Measurements from ENCODE around the gene UQCR11.
A peak's percentile ranks its signal among the peaks of the same experiment; 100 is the strongest.

UQCR11 gene

DNA sequence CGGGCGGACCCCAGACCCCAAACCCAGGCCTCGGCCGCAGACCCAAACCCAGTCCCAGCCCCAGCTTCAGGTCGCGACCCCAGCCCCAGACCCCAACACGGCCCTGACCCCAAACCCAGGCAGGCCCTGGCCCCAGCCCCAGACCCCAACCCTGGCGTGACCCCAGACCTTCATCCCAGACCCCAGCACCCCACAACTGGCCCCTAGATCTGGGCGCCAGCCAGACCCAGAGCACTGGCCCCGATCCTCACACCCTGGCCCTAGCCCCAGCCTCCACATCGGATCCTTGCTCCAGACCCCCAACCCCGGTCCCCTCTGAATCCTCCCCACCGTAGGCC lies 20.1 kb downstream of the UQCR11 start:
- no peak for DNase-seq

DNA sequence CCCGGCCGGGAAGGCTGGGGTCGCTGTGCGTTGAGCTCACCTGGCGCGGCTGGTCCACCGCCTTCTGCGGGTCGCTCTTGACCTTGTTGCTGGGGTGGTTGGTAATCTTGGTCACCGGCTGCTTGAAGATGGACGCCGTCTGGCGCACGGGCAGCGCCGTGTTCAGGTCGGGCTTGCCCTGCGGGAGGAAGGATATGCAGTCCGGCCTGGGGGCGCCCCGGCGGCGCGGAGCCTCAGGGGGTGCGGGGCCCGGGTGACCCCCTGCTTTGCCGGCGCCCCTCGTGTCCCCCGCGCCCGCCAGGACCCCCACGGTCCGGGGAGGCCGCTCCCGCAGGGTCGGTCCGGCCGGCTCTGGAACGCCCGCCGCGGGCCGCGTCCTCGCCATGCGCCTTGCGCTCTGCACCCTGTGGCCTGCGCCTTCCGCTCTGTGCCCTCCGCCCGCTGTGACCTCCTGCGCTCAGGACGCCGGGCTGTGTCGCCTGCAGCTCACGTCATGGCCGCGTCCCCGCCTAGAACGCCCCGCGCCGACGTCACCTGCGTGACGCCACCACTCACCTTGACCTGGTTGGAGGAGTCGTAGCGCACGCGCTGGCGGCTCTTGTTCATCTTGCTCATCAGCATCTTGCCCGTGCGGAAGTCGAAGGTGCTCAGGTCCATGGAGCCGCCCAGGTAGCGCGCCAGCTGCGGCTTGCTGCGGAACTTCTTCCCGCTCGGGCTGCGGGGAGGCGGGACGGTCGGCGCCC lies 20.6 kb downstream of the UQCR11 start:
- DNase-seq, result no peak

DNA sequence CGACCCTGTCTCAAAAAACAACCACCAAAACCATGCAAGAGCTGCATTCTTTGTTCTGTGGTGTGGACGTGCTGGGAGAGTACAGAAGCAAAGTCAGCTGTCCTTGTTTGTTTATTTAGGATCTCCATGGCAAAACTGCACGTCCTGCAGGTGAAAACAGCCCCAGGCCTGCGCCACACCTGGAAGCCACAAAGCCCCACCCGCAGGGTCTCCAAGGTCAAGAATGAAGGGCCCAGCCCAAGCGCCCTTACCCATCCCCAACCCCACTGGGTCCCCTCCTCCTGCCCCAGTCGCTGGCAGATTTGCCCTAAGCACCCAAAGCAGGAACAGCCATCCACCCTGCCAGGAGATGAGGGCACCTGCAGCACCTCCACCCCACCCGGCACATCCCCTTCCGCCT lies 23.1 kb downstream of the UQCR11 start:
- DNase-seq, result peak; percentile 26

DNA sequence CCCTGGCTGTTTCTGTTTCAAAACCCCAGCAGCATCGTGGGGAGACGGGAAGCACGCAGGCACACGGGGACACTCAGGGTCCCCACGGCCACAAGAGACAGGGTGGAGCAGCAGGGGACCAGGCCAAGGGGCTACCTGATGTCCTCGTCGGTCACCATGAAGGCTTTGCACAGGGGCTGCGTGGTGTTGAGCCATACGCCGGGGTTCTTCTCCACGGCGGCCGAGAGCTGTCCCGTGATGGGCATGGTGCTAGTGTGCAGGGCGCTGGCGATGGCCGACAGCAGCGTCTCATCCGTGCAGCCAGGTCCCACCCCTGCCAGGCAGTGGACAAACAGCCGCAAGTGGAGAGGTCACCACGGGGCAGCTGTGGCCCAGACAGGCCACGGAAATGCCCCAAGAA lies 24.3 kb downstream of the UQCR11 start:
- no peak for DNase-seq

DNA sequence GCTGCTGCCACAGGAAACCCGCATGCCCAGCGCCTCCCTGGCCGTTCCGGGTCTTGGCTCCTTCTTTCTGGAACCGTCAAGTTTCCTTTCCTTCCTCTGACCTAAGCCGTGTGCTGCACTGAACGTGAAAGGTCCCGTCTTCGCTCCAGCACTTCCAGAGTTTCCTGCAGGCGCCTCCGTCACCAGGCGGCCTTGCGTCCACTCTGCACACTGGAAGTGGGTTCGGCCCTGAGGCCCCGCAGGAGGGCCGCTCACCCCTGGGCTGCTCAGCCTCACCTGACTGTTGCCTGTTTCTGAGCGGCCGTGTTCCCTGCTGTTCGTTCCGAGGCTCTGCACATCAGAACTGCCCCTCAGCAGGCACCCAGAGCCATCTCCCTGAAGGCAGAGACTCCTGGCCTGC lies 24.9 kb downstream of the UQCR11 start:
- DNase-seq, result no peak

DNA sequence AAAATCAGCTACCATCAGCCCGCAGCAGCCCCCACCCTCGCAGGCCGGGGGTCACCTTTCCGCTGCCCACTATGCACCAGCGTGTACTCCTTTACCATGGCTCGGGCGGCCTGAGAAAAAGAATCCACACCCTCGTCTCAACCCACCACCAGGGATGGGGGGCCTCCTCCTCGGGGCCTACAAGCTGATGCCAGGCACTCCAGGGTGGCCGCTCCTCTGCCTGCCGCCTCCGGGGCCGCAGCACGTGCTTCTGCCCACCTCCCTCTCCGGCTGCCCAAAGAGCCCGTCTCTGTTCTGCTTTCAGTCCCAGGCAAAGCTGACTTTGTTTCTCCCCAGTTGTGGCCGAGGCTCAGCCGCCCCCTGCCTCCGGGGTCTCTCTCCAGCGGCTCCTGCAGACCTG lies 26.0 kb downstream of the UQCR11 start:
- DNase-seq, result no peak

DNA sequence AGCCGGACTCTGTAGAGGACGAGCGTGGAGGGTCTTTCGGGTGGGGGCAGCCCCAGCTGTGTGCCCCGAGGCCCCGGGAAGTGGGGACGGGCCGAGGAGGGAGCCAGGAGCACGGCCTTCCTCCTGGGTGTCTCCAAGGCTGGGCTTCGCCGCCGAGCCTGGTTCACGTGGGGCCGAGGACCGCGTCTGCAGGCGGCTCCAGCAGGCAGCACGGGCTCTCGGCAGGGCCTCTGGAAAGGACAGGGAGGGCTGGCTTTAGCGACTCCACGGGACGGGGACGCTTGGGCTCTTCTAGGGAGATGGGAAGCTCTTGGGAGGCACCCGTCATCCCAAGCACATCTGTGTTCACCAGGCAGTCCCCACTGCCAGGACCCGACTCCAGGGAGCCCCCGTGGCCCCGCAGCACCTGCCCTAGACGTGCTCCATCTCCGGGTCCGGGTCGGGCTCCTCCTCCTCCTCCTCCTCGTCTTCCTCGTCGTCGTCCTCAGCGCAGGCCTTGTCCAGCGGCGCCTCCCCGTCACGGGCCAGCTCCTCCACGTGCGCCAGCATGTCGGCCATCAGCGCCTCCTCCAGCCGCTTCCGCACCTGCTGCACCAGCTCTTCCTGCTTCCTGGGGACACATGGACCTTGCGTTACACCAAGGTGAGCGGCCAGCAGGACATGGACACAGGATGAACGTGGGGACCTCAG lies 27.2 kb downstream of the UQCR11 start:
- DNase-seq, result no peak

DNA sequence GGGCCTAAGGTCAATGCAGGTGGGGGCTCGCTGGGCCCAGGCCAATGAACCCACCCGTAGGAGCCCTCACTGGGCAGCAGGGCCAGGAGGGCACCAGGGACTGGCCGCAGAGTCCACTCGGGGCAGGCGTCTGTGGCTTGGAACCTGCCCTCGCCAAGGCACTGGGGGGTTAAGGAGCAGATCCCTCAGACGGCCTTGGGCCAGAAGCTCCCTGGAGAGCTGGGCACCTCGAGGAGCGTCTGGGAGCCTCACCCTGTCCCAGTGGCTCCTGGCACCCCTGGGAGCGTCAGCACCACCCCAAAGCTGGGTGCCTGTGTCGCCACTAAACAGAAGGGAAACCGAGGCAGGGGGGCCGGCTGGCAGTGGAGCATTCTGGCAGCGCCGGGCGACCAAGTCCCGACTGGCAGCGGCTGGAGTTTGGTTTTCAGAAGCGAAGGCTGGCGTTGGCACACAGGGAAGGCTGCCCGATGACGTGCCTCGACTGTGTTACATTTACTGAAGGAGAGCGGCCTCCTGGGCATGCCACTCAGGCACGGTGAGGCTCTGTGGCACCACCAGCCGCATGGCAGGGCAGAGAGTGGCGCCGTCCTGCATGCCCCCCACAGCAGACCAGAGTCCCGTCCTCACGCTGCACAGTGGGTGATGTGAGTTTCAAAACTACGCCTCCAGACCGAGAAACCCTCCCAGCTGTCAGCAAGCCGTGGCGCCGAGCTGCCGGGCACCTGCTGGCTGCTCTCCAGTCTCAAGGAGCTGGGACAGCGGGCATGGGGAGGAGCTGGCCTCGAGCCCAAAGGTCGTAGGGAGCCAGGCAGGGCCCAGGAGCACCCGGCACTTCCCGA lies 28.0 kb downstream of the UQCR11 start:
- DNase-seq, result no peak

DNA sequence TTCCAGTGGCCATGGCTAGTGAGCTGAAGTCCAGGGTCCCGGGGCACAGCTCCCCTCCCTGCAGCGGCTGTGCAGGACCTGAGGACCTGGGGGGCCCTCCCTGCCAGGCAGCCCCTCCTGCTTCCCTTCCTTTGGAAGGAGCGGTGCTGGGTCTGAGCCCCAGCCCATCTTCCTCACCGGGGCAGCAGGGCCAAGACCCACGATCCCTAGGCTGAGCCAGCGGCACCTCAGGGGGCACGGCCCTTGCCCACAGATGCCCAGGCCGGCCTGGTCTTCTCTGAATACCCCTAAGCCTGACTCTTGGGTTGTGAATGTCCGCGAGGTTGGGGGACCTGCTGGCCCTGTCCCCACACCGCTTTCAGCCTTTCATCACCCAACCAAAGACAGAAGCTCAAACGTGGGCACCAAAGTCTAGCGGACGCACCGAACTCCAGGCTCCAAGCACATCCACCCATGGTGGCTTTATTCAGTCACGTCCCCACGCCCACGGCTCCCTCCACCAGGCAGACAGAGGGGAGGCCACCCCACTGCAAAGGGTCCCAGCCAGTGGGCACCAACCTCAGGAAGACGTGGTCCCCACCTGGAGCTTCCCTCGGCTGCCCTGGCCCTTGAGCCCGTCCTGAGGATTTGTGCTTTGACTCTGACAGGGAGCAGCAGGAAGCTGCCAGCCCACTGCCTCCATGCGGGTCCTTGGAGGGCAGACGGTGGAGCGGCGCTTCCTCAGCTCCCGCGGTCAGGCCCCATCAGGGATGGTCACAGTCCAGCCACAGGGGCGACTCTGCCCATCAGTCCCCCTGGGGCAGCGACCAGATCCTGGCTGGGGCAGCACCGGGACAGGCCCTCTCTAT lies 28.8 kb downstream of the UQCR11 start:
- DNase-seq, result no peak

DNA sequence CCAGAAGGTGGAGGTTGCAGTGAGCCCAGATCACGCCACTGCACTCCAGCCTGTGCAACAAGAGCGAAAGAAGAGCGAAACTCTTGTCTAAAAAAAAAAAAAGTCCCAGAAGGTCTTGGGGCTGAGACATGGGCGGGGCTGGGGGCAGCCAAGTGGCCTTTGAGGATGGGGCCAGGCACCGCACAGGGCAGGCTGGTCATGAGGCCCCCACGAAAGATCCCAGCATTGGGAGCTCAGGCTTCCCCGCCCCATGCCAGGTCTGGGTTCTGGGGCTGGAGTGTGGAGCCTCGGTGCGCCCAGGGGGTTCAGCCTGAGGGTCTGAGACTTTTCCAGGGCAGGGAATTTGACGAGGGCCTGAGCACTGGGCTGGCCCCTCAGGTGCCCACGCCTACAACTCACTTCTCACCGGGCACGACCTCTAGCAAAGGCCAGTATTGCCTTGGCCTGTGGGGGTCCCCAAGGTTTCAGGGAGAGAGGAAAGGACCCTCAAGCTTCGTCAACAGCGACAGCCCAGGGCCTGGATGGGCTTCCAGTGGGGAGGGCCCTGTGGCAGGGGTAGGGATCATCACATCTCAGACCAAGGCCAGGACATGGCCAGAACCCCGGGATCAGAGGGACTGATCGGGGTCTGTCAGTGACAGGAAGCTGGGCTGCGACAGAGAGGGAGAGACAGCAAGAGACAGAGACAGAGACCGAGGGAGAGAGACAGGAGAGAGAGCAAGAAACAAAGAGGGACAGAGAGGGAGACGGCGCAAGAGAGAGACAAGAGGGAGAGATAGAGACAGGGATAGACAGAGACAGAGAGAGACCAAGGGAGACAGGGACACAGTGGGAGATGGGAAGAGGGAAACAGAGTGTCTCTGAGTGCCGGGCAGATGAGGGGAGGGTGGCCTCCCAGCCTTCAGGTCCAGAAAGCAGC lies 29.7 kb downstream of the UQCR11 start:
- DNase-seq, result no peak

DNA sequence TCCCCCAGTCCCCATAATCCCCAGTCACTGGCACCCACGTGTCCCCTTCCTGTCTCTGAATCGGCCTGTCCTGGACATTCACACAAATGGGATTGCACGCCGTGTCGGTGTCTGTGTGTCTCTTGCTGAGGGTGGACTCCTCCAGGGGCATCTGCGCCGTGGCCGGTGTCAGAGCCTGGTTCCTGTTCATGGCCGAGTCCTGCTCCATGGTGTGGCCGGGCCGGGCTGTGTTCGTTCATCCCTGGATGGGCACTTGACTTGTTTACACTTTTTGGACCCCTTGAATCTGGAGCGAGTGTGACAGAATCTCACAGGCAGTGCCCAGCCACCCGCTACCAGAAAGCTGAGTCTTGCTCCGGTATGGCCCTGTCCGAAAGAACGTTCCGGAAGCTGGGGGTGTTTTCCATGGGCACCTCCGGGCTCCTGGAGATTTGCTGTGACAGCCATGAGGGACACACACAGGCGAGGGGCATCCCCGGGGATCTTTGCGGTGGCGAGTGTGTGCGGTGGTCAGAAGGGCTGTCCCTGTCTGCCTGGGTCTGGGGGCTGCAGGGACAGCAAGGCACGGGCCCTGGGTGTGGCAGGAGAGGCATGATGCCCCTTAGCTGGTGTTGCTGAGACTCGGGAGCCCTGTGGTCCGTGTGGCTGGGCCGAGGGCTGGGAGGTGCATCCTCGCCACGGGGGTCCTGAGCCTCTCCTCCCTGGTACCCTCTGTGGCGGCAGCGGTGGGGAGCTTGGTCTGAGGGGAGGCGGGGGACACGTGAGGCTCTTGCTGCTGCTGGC lies 30.7 kb downstream of the UQCR11 start:
- no peak for DNase-seq

DNA sequence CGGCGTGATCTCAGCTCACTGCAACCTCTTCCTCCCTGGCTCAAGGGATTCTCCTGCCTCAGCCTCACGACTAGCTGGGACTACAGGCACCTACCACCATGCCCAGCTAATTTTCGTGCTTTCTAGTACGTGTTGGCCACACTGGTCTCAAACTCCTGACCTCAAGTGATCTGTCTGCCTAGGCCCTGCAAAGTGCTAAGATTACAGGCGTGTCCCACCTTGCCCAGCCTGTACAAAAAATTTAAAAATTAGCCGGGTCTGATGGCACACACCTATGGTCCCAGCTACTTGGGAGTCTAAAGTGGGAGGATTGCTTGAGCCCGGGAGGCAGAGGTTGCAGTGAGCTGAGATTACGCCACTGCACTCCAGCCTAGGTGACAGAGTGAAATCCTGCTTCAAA lies 32.5 kb downstream of the UQCR11 start:
- no peak for DNase-seq

DNA sequence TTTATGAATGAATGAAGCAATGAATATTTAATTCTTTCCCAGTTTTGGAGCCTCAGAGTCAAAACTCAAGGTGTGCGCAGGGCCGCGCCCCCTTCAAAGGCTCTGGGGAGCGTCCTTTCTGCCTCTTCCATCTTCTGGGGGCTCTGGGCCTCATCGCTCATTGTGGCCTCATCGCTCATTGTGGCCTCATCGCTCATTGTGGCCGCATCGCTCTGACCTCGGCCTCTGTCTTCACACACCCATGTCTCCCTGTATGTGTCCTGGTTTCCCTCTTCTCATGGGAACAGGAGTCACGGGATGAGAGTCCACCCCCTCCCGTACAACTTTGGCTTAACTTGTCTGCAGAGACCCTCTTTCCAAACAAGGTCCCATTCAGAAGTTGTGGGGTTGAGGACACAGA lies 33.9 kb downstream of the UQCR11 start:
- DNase-seq, result no peak

DNA sequence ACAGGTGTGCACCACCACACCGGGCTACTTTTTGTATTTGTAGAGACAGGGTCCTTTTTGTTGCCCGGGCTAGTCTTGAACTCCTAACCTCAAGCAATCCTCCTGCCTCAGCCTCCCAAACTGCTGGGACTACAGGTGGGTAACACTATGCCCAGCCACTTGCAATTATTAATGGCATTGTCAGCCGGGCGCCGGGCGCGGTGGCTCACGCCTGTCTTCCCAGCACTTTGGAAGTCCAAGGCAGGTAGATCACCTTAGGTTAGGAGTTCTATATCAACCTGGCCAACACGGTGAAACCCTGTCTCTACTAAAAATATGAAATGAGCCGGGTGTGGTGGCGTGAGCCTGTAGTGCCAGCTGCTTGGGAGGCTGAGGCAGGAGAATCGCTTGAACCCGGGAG lies 34.4 kb downstream of the UQCR11 start:
- DNase-seq, result no peak

DNA sequence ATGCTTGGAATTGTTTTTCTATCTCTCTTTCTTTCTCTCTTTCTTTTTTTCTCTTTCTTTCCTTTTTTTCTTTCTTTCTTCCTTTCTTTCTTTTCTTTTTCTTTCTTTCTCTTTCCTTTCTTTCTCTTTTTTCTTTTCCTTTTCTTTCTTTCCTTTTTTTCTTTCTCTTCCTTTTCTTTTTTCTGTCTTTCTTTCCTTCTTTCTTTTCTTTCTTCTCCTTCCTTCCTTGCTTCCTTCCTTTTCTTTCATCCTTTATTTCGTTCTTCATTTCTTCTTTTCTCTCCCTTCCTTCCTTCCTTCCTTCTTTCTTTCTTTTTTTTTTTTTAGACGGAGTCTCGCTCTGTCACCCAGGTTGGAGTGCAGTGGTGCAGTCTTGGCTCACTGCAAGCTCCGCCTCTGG lies 35.3 kb downstream of the UQCR11 start:
- no peak for DNase-seq

DNA sequence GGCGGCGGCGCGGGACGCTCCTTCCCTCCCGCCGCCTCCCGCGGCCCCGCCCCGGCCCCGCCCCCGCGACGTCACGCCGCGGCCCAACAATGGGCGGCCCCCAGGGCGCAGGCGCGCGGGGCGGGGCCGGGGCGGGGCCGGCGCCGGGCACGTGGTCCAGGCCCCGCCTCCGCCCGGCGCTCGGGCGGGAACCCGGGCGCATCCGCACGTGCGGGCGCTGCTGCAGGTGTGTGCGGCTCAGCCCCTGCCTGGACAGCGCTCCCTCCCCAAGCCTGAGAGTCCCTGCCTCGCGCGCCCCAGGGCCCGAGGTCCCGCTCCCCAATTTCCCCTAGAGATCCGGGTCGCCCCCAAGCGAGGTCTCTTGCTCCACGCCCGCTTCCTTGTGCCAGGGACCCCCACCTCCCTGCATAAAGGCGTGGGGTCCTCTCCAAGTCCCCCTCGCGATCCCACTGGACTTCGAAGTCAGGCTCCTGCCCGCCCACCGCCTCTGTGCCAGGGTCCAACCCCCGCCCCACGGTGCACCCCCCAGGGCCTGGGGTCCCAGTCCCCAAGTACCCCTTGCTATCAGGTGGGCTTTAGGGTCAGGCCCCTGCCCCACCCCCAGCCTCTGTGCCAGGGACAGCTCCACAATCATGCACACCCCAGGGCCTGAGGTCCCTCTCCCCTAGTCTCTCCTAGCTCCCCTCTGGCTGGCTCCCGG lies 36.8 kb downstream of the UQCR11 start, which contains the start of gene MEX3D:
Gene MEX3D (minus strand): TSS at position 6 of the 700 bp plus-strand sequence. CDS start 267 bp downstream, outside the sequence.
- DNase-seq, result peak; percentile 12

DNA sequence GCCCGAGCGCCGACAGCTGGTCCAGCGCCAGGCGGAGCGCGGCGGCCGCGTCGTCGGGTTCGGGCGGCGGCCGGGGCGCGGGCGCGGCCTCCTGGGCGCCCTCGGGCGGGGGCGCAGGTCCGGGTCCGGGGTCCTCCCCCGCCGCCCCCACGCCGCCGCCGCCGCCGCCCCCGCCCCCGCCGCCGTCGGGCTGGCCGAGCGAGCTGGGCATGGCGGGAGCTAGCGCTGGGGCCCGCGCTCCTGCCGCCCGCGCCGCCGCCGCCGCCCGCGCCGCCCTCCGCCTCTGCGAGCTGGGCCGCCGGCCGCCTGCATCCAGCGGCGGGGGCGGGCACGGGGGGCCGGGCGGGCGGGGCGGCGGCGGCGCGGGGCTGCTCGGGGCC lies 37.4 kb downstream of the UQCR11 start:
- DNase-seq, result no peak

DNA sequence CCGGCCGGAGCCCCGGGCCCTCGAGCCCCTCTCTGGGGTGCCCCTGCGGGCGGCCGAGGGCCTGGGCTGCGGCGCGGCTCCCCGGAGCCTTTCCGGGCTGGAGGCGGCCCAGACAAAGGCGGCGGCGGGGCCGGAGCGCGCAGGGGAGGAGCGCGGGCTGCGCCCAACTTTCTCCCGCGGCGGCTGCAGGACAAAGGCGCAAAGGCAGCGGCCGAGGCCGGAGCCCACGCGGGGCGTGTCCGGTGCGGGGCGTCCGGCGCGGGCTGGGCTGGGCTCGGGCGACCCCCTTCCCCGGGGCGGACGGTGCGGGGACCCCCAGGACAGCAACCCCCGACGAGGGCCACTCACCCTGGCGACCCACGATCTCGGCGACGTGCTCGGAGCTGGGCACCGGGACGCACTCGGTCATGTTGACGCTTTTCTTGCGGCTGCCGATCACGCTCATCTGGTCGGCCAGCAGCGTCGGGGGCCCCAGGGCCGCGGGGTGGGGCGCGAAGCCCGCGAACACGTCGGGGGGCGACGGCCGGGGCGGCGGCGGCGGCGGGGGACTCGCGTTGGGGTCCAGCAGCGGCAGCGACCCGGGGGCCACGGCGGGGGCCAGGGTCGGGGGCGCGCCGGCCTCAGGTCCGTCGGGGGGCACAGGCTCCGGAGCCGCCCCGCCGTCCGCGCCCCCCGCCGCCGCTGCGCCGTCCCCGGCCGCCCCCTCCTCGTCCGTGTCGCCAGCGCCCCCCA lies 38.0 kb downstream of the UQCR11 start:
- no peak for DNase-seq

DNA sequence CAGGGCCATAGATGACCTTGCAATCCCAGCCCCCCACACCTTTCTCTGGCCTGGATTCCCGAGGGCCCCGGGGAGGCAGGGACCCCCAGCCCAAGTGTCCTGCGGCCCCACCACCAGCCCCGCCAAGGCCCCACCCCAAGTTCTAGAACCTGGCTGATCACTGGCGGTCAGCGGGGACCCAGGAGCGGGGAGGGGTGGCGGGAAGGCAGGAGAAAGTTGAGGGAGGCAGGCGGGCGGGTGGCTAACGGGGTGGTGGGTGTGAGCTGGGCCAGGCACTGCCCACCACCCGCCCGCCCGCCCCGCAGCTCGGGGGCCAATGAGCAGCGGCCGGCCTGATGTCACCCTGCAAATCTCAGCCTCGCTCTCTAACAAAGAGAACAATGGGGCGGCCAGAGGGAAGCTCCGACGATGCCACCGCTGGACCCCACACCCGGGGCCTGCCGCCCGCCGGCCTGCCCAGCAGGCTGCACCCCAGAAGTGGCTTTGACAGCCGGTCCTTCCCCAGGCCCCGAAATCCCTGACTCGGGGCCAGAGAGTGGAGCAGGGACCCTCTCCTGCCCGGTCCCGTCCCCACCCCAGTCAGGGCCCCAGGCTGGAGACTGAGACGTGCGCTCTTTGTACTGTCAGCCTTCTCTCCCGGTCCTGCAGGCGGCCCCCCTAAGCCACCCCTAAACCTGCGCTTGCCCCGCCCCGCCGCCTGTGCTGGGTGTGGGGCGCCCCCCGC lies 38.7 kb downstream of the UQCR11 start:
- DNase-seq, result peak; percentile 48

All from NCI-H748 treated with DMSO at 0.1 percent for 48 hours (cell line).